ENCODE data around the gene NYAP2. TPM values are rescaled to one million over a fixed set of nuclear protein-coding genes. Genes with fewer than 3 reads are reported as not detected.

NYAP2 gene
- total RNA-seq, 2 donors from 2014 or later: 0.05 to 0.12 TPM

GRCh38 chr2:225457482-225457881 is 58.0 kb downstream of the NYAP2 start:
- Histone ChIP-seq H3K4me3 (no peak overlapping the region), H3K36me3 (no peaks in the 10 kb centered on the region), H3K9ac (ENCODE audit: low read depth in 2 of 2, low read length in 2 of 2) (no peak overlapping the region), H3K27me3 (no peaks in the 10 kb centered on the region), H3K9me3 (no peaks in the 10 kb centered on the region), H3K27ac (no peak overlapping the region), H3K4me1 (no peaks in the 10 kb centered on the region)
- DNase-seq: no peak
- TF ChIP-seq CTCF (IDR thresholded peaks at IDR 0.05): no peak
- intact Hi-C loops (cut with DNase I): no loop called here

GRCh38 chr2:225458431-225459117 is 59.1 kb downstream of the NYAP2 start:
- Histone ChIP-seq H3K9ac (ENCODE audit: low read depth in 2 of 2, low read length in 2 of 2) (no peak overlapping the region), H3K27ac (no peak overlapping the region), H3K9me3 (no peaks in the 10 kb centered on the region), H3K36me3 (no peaks in the 10 kb centered on the region), H3K4me3 (no peak overlapping the region), H3K4me1 (no peaks in the 10 kb centered on the region), H3K27me3 (no peaks in the 10 kb centered on the region)
- intact Hi-C loops (cut with DNase I): no loop called here
- DNase-seq: no peak
- TF ChIP-seq CTCF (IDR thresholded peaks at IDR 0.05): no peak

GRCh38 chr2:225462417-225462816 is 62.9 kb downstream of the NYAP2 start:
- no peaks in the 10 kb centered on the region for H3K27me3 ChIP-seq
- H3K27ac ChIP-seq: no peak overlapping the region
- no peaks in the 10 kb centered on the region for H3K9me3 ChIP-seq
- no peak for TF ChIP-seq CTCF (IDR thresholded peaks at IDR 0.05)
- DNase-seq: no peak
- no peaks in the 10 kb centered on the region for H3K4me1 ChIP-seq
- no peak overlapping the region for H3K9ac ChIP-seq (ENCODE audit: low read depth in 2 of 2, low read length in 2 of 2)
- no peak overlapping the region for H3K4me3 ChIP-seq
- no peaks in the 10 kb centered on the region for H3K36me3 ChIP-seq
- intact Hi-C loops (cut with DNase I): no loop called here

GRCh38 chr2:225462945-225463344 is 63.4 kb downstream of the NYAP2 start:
- no peak for TF ChIP-seq CTCF (IDR thresholded peaks at IDR 0.05)
- H3K4me1 ChIP-seq: no peaks in the 10 kb centered on the region
- no peaks in the 10 kb centered on the region for H3K36me3 ChIP-seq
- intact Hi-C loops (cut with DNase I): no loop called here
- H3K9ac ChIP-seq (ENCODE audit: low read depth in 2 of 2, low read length in 2 of 2): no peak overlapping the region
- H3K27me3 ChIP-seq: no peaks in the 10 kb centered on the region
- no peak overlapping the region for H3K4me3 ChIP-seq
- no peak for DNase-seq
- no peak overlapping the region for H3K27ac ChIP-seq
- H3K9me3 ChIP-seq: no peaks in the 10 kb centered on the region

- Histone ChIP-seq H3K4me3 (no peak overlapping the region), H3K36me3 (no peaks in the 10 kb centered on the region), H3K4me1 (no peaks in the 10 kb centered on the region), H3K27ac (no peak overlapping the region), H3K27me3 (no peaks in the 10 kb centered on the region), H3K9ac (ENCODE audit: low read depth in 2 of 2, low read length in 2 of 2) (no peak overlapping the region), H3K9me3 (no peaks in the 10 kb centered on the region)
- intact Hi-C loops (cut with DNase I): no loop called here
- no peak for TF ChIP-seq CTCF (IDR thresholded peaks at IDR 0.05)
- no peak for DNase-seq
Observed at GRCh38 chr2:225463449-225463848, 63.9 kb downstream of the NYAP2 start.
